Liver (tissue), 9 donors: Measurements from ENCODE around the gene DGKB. TPM values are rescaled to one million over a fixed set of nuclear protein-coding genes. Genes with fewer than 3 reads are reported as not detected.

Source experiments
- DNase-seq: peaks from one replicate; pipeline ENCODE4 v3.0.0-alpha.2; 2017; ENCODE audit warnings: low spot score
- H3K27ac ChIP-seq, 2 donors: one replicate each; pipeline ENCODE4 v1.7.0; 2013; ENCODE audit warnings: inconsistent platforms in 2 of 2, low read length in 2 of 2, control low read depth in 1 of 2, low read depth in 1 of 2, mild to moderate bottlenecking in 1 of 2
- H3K27me3 ChIP-seq, 4 donors: one replicate each; pipeline versions ENCODE4 v1.6.1 to v1.7.0; 2013; ENCODE audit warnings: low read length in 3 of 4, inconsistent platforms in 1 of 4, mild to moderate bottlenecking in 1 of 4, moderate library complexity in 1 of 4; ENCODE audit not compliant: control insufficient read depth in 4 of 4, insufficient read depth in 4 of 4
- H3K36me3 ChIP-seq, 4 donors: one replicate each; pipeline versions ENCODE4 v1.6.1 to v1.7.0; 2013; ENCODE audit warnings: low read length in 3 of 4, mild to moderate bottlenecking in 3 of 4, low read depth in 1 of 4, moderate library complexity in 1 of 4; ENCODE audit not compliant: control insufficient read depth in 4 of 4, insufficient read depth in 3 of 4
- H3K4me1 ChIP-seq, 4 donors: one replicate each; pipeline versions ENCODE4 v1.6.1 to v1.7.0; 2013; ENCODE audit warnings: low read length in 3 of 4, mild to moderate bottlenecking in 3 of 4, moderate library complexity in 1 of 4; ENCODE audit not compliant: control insufficient read depth in 4 of 4, insufficient read depth in 4 of 4
- H3K4me3 ChIP-seq, 3 donors: one replicate each; pipeline versions ENCODE4 v1.6.1 to v1.7.0; 2013; ENCODE audit warnings: low read length in 3 of 3, control low read depth in 1 of 3, low read depth in 1 of 3, mild to moderate bottlenecking in 1 of 3
- H3K9ac ChIP-seq, 2 donors: one replicate each; pipeline ENCODE4 v1.7.0; 2013; ENCODE audit warnings: low read length in 2 of 2, mild to moderate bottlenecking in 2 of 2, moderate library complexity in 2 of 2, control low read depth in 1 of 2, low read depth in 1 of 2
- H3K9me3 ChIP-seq, 4 donors: one replicate each; pipeline versions ENCODE4 v1.6.1 to v1.7.0; 2013; ENCODE audit warnings: low read length in 3 of 4; ENCODE audit not compliant: control insufficient read depth in 4 of 4
- EGR1 ChIP-seq, 2 donors: IDR thresholded peaks; 2 replicates each; pipeline ENCODE4 v1.6.1; 2016 to 2018; ENCODE audit warnings: antibody characterized with exemption in 2 of 2, low read depth in 2 of 2
- FOXA2 ChIP-seq: IDR thresholded peaks from 2 replicates; pipeline ENCODE4 v1.6.1; 2016; ENCODE audit warnings: antibody characterized with exemption
- HNF4A ChIP-seq, 2 donors: conservative IDR thresholded peaks; 2 replicates each; pipeline ENCODE4 v1.6.1; 2016; ENCODE audit warnings: antibody characterized with exemption in 2 of 2, mild to moderate bottlenecking in 2 of 2
- JUND ChIP-seq, 2 donors: IDR thresholded peaks; 2 replicates each; pipeline ENCODE4 v1.6.1; 2016; ENCODE audit warnings: antibody characterized with exemption in 2 of 2
- NR2F2 ChIP-seq: IDR thresholded peaks from 2 replicates; pipeline ENCODE4 v1.6.1; 2016; ENCODE audit warnings: antibody characterized with exemption
- TAF1 ChIP-seq: conservative IDR thresholded peaks from 2 replicates; pipeline ENCODE4 v1.6.1; 2016; ENCODE audit warnings: antibody characterized with exemption, mild to moderate bottlenecking
- YY1 ChIP-seq: IDR thresholded peaks from 2 replicates; pipeline ENCODE4 v1.6.1; 2016; ENCODE audit warnings: antibody characterized with exemption, mild to moderate bottlenecking
- WGBS: extraction: QIAGEN DNeasy Blood & Tissue Kit; methylation state at CpG from one replicate; pipeline ENCODE4 v1.1.7; 2013; 5-methylcytosine and 5-hydroxymethylcytosine counted together
- polyA plus RNA-seq, 2 donors: library from polyadenylated mRNA; stranded (reverse) in 1 of 2; unstranded in 1 of 2; fragments of 200-250 nt in 1 of 2; fragments of >200 nt in 1 of 2; fragmentation: Nextera tagmentation in 1 of 2; extraction: Ambion mirVana in 1 of 2; gene quantifications; one replicate each; pipeline versions ENCODE4 v1.2.1 to v1.2.3, GENCODE V29; 2013 to 2015
- total RNA-seq, 2 donors: library from RNA; depleted of rRNA; stranded (reverse); fragments of >200 nt; gene quantifications; one replicate each; pipeline ENCODE4 v1.2.3, GENCODE V29; 2014
- TF ChIP-seq, protein P1 (sequence below): fragments of 150-350 bp; IDR thresholded peaks from 2 replicates; pipeline ENCODE4 v1.5.1; 2017; ENCODE audit warnings: improper control_type of control experiment, low read depth, low read length; ENCODE audit not compliant: missing input control
- TF ChIP-seq, protein P2 (sequence below): IDR thresholded peaks from 2 replicates; pipeline ENCODE4 v1.6.1; 2016; ENCODE audit warnings: antibody characterized with exemption
- TF ChIP-seq, protein P3 (sequence below): IDR thresholded peaks from 2 replicates; pipeline ENCODE4 v1.6.1; 2016; ENCODE audit warnings: antibody characterized with exemption, mild to moderate bottlenecking
- TF ChIP-seq, protein P4 (sequence below): IDR thresholded peaks from 2 replicates; pipeline ENCODE4 v1.6.1; 2016; ENCODE audit warnings: antibody characterized with exemption
- donor health status: healthy.
- donor health status: healthy.
- donor health status: healthy.
- donor health status: healthy.
- donor health status: healthy.

Gene DGKB
- total and polyA plus RNA-seq, 4 donors: 0.09 to 0.42 TPM; not detected in 2

DNA sequence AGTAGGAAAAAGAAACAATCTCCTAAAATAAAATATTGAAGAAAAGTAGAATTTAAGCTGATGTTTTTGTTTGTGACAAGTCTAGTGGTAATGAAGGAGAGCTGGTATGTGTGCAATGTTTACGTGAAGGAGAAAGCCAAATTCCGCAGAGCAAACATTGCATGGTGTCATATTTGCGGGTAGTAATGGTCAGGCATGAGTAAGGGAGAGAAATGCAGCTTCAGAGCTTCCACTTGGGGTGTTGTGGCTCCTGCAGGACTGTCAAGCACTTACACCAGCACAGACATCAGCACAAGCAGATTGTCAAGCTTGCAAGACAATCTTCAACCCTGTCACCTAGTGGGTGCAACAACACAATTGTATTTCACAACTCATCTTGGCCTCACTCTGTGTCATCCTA is 776.6 kb downstream of the DGKB start:
- Histone ChIP-seq H3K4me1 (no peaks in the 10 kb centered on the region), H3K27me3 (no peaks in the 10 kb centered on the region), H3K4me3 (no peak overlapping the region), H3K27ac (no peak overlapping the region), H3K9ac (no peak overlapping the region), H3K36me3 (no peaks in the 10 kb centered on the region), H3K9me3 (no peaks in the 10 kb centered on the region)
- WGBS: 83% methylated on average over 3 of the region's 3 CpGs
- no peak for DNase-seq
- TF ChIP-seq, protein P1, sequence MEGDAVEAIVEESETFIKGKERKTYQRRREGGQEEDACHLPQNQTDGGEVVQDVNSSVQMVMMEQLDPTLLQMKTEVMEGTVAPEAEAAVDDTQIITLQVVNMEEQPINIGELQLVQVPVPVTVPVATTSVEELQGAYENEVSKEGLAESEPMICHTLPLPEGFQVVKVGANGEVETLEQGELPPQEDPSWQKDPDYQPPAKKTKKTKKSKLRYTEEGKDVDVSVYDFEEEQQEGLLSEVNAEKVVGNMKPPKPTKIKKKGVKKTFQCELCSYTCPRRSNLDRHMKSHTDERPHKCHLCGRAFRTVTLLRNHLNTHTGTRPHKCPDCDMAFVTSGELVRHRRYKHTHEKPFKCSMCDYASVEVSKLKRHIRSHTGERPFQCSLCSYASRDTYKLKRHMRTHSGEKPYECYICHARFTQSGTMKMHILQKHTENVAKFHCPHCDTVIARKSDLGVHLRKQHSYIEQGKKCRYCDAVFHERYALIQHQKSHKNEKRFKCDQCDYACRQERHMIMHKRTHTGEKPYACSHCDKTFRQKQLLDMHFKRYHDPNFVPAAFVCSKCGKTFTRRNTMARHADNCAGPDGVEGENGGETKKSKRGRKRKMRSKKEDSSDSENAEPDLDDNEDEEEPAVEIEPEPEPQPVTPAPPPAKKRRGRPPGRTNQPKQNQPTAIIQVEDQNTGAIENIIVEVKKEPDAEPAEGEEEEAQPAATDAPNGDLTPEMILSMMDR: no peak
- TF ChIP-seq, protein P2, sequence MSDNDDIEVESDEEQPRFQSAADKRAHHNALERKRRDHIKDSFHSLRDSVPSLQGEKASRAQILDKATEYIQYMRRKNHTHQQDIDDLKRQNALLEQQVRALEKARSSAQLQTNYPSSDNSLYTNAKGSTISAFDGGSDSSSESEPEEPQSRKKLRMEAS: no peak
- no peak for TF ChIP-seq EGR1 (IDR thresholded peaks at IDR 0.05; ENCODE audit: low read depth in 2 of 2)
- TF ChIP-seq, protein P3, sequence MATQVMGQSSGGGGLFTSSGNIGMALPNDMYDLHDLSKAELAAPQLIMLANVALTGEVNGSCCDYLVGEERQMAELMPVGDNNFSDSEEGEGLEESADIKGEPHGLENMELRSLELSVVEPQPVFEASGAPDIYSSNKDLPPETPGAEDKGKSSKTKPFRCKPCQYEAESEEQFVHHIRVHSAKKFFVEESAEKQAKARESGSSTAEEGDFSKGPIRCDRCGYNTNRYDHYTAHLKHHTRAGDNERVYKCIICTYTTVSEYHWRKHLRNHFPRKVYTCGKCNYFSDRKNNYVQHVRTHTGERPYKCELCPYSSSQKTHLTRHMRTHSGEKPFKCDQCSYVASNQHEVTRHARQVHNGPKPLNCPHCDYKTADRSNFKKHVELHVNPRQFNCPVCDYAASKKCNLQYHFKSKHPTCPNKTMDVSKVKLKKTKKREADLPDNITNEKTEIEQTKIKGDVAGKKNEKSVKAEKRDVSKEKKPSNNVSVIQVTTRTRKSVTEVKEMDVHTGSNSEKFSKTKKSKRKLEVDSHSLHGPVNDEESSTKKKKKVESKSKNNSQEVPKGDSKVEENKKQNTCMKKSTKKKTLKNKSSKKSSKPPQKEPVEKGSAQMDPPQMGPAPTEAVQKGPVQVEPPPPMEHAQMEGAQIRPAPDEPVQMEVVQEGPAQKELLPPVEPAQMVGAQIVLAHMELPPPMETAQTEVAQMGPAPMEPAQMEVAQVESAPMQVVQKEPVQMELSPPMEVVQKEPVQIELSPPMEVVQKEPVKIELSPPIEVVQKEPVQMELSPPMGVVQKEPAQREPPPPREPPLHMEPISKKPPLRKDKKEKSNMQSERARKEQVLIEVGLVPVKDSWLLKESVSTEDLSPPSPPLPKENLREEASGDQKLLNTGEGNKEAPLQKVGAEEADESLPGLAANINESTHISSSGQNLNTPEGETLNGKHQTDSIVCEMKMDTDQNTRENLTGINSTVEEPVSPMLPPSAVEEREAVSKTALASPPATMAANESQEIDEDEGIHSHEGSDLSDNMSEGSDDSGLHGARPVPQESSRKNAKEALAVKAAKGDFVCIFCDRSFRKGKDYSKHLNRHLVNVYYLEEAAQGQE: no peak
- no peak for TF ChIP-seq FOXA2
- no peak for TF ChIP-seq YY1
- no peak for TF ChIP-seq HNF4A (conservative IDR thresholded peaks at IDR 0.05)
- TF ChIP-seq TAF1: no peak
- TF ChIP-seq, protein P4, sequence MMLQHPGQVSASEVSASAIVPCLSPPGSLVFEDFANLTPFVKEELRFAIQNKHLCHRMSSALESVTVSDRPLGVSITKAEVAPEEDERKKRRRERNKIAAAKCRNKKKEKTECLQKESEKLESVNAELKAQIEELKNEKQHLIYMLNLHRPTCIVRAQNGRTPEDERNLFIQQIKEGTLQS: no peak
- no peak for TF ChIP-seq JUND (IDR thresholded peaks at IDR 0.05)
- no peak for TF ChIP-seq NR2F2

DNA sequence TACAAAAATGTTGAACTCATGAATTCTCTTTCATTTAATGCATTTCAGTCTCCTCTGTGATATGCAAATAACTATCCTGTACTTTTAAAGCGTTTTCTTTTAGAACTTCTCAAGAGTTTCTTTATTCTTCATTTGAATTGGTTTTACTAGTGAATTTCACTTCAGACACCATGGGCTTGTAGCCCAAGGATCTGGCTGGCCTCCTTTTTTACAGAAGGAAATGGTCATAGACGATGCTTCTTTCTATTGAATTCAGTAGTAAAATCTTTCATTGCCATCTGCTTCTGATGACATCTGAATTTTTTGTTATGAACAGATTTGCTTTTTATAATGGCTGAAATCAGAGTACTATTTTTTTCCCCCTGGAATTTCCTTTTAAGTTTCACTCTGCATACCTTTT is 777.8 kb downstream of the DGKB start:
- H3K9ac ChIP-seq: no peak overlapping the region
- DNase-seq: no peak
- H3K36me3 ChIP-seq: no peaks in the 10 kb centered on the region
- no peak overlapping the region for H3K27ac ChIP-seq
- no peak overlapping the region for H3K4me3 ChIP-seq
- no peaks in the 10 kb centered on the region for H3K9me3 ChIP-seq
- TF ChIP-seq, protein P1: no peak
- no peak for TF ChIP-seq NR2F2
- TF ChIP-seq, protein P2: no peak
- no peaks in the 10 kb centered on the region for H3K27me3 ChIP-seq
- H3K4me1 ChIP-seq: no peaks in the 10 kb centered on the region
- WGBS: 82% methylated on average over 2 of the region's 2 CpGs
